ENCODE measurements around the gene COMMD10.

Gene COMMD10

DNA sequence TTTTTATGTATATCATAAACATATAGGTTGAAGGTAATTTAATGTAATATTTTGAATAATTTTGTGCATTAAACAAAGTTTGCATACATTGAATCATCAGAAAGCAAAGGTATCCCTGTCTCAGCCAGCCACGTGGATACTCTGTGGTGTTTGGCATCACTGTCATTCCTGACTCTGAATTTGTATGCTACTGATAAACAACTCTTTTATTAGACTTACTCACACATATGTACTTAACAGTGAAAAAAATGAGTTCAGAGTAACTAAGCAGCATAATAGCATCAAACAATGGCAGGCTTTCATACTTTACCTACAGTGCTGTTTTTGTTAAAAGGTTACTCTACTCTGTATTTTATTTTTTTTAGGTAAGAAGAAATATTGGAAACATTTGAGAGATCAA is 171.9 kb downstream of the COMMD10 start:
- no peak for DNase-seq (ENCODE audit: low read depth)

DNA sequence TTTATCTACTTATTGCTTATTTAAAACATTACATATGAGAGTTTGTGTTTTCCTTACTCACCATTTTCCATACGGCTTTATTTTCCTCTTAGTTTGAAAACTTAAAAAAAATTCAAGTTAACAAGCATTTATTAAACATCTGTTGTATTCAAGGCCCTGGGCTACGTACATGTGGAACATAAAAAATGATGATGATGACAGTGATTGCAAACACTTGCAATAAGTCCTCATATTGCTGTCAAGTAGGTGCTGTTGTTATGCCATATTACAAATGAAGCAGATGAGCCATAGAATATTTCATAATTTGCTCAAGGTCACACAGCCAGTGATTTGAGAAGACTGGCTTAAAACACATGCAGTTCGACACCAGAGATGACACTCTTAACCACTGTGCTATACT is 180.6 kb downstream of the COMMD10 start:
- H3K4me3 ChIP-seq (ENCODE audit: low read depth, low read length), result no peak overlapping the region
- DNase-seq (ENCODE audit: low read depth), result no peak
- TF ChIP-seq, protein P1, sequence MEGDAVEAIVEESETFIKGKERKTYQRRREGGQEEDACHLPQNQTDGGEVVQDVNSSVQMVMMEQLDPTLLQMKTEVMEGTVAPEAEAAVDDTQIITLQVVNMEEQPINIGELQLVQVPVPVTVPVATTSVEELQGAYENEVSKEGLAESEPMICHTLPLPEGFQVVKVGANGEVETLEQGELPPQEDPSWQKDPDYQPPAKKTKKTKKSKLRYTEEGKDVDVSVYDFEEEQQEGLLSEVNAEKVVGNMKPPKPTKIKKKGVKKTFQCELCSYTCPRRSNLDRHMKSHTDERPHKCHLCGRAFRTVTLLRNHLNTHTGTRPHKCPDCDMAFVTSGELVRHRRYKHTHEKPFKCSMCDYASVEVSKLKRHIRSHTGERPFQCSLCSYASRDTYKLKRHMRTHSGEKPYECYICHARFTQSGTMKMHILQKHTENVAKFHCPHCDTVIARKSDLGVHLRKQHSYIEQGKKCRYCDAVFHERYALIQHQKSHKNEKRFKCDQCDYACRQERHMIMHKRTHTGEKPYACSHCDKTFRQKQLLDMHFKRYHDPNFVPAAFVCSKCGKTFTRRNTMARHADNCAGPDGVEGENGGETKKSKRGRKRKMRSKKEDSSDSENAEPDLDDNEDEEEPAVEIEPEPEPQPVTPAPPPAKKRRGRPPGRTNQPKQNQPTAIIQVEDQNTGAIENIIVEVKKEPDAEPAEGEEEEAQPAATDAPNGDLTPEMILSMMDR (IDR thresholded peaks at IDR 0.05; ENCODE audit: insufficient read depth, low read depth, low read length, missing control alignments), result no peak

More for the DNA sequence above, 171.9 kb downstream of the COMMD10 start:
- TF ChIP-seq, protein P1 (IDR thresholded peaks at IDR 0.05; ENCODE audit: insufficient read depth, low read depth, low read length, missing control alignments), result no peak
- H3K4me3 ChIP-seq (ENCODE audit: low read depth, low read length), result no peak overlapping the region

DNA sequence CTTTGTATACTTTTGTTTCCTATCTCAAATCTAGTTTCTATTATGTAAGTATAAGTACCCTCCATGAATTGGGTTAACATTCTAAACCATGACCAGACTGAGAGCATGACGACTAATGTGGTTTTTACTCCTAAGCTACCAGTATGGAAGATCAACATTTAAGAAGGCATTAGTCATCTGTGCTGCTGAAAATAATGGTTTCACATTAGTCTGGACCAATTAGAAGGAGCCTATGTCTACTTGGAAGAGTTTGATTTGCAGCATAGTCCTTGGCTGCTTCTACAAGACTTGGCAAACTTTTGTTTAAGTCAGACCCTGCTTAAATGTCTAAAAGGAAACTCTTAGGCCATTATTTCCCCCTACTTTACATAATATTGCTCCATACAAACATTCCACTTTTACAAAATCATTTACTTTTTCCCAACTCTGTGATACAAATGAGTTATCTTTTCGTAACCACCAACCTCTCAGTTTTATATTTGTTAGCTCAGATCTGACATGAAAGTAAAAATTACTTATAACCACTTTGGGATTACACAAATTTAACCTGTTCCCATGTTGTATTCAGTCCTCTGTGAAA is 186.7 kb downstream of the COMMD10 start:
- TF ChIP-seq, protein P1 (IDR thresholded peaks at IDR 0.05; ENCODE audit: insufficient read depth, low read depth, low read length, missing control alignments), result no peak
- H3K4me3 ChIP-seq (ENCODE audit: low read depth, low read length), result no peak overlapping the region
- DNase-seq (ENCODE audit: low read depth), result no peak

DNA sequence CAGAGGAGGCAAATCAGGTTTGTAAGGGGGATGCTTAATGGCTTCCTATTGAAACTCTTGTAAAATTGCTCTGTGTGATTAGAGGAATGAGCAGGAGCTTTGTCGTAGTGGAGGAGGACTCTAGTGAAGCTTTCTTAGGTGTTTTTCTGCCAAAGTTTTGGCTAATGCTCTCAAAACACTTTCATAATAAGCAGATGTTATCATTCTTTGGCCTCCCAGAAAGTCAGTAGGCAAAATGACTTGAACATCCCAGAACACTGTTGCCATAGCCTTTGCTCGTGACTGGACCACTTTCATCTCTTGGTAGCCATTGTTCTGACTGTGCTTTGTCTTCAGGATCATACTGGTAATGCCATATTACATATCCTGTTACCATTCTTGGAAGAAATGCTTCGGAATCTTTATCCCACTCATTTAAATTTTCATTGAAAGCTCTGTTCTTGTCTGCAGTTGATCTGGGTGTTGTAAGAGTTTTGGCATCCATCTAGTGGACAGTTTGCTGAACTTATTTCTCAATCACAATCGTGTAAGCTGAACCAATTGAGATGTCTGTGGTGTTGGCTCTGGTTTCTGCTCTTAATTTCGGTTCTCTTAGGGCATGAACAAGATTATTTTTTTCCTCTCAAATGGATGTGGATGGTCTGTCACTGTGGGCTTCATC is 187.6 kb downstream of the COMMD10 start:
- DNase-seq (ENCODE audit: low read depth), result no peak
- H3K4me3 ChIP-seq (ENCODE audit: low read depth, low read length), result no peak overlapping the region

DNA sequence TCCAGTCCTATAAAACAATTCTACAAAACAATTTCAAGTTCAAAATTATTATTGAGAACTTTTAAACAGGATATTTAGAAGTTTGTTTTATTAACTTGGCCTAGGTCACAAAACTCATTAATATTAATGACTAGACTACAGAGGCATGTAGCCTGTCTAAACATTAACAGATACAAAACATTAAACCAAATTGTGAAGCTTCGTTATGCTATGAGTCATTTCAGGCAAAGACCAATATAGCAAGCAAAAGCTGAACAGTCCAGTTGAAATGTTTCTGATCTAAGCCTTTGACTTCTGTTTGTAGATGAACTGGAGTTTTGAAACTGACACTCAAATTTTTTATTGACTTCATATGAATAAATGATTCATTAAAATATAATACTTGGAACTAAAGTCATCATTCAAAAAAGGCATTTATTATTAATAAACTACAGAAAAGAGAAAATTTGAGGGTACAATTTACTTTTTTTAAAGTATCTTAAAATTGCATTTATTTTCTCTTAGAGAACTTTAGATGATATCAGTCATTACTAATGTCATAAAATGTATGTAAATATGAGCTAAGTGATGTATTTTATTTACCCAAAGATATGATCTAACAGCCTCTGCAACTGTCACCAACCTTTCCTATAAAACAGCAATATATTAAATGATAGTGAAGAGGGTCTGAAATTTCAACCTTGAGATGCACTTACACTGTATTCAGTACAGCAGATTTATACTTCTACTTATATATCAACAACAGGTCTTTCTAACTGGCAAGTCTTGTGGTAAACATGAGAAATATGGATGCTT is 188.8 kb downstream of the COMMD10 start:
- DNase-seq (ENCODE audit: low read depth), result no peak
- TF ChIP-seq, protein P1 (IDR thresholded peaks at IDR 0.05; ENCODE audit: insufficient read depth, low read depth, low read length, missing control alignments), result no peak

More for the DNA sequence above, 187.6 kb downstream of the COMMD10 start:
- TF ChIP-seq, protein P1 (IDR thresholded peaks at IDR 0.05; ENCODE audit: insufficient read depth, low read depth, low read length, missing control alignments), result no peak

DNA sequence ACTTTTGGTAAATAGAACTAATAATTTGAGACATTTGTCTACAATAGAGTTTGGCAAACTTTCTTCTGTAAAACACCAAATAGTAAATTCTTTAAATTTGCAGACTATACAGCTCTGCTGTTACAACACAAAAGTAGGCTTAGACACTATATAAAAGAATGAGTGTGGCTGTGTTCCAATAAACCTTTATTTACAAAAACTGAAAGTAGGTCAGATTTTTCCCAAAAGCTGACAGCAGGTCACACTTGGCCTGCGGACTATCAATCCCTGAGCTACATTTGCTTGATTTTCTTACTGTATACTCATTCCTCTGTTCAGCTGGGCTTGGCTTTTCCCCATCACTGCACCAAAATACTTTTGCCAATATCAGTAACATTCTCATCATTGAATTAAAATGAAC is 189.4 kb downstream of the COMMD10 start:
- H3K4me3 ChIP-seq (ENCODE audit: low read depth, low read length), result no peak overlapping the region
- TF ChIP-seq, protein P1 (IDR thresholded peaks at IDR 0.05; ENCODE audit: insufficient read depth, low read depth, low read length, missing control alignments), result no peak
- DNase-seq (ENCODE audit: low read depth), result no peak

More for the DNA sequence above, 188.8 kb downstream of the COMMD10 start:
- no peak overlapping the region for H3K4me3 ChIP-seq (ENCODE audit: low read depth, low read length)
